Activated T-cell treated with anti-CD3 and anti-CD28 coated beads, Interleukin-2, amount 50 U/mL, for 72 hours (primary cell): ENCODE measurements around the gene RAC3. TPM values are rescaled to one million over a fixed set of nuclear protein-coding genes. Genes with fewer than 3 reads are reported as not detected.
"Not testable (repeated sequence)": the region's sequence is repeated elsewhere in the genome, so short reads cannot be mapped to it uniquely, and the experiment has no call there.

Experiments
- ATAC-seq, 2 donors: fragments of 150-1000 bp; cut with Tn5 transposase; replicated peaks in 1 of 2; 2 replicates each; pipeline ENCODE4 v1.10.0; 2021; ENCODE audit warnings: moderate library complexity in 2 of 2, mild to moderate bottlenecking in 1 of 2
- DNase-seq, 2 donors: peaks; one replicate each; pipeline ENCODE4 v3.0.0; 2021 to 2022; ENCODE audit warnings: mixed read lengths in 1 of 2
- H3K27ac Mint-ChIP-seq: one replicate; pipeline ENCODE4 v1.8.0; 2022; ENCODE audit warnings: mild to moderate bottlenecking, moderate library complexity, mixed read lengths
- H3K27me3 Mint-ChIP-seq: one replicate; pipeline ENCODE4 v1.8.0; 2022; ENCODE audit warnings: low read depth, mixed read lengths
- H3K36me3 Mint-ChIP-seq, 2 donors: one replicate each; pipeline ENCODE4 v1.8.0; 2022; ENCODE audit warnings: mixed read lengths in 2 of 2, mild to moderate bottlenecking in 1 of 2; ENCODE audit not compliant: insufficient read depth in 2 of 2
- H3K4me1 Mint-ChIP-seq: one replicate; pipeline ENCODE4 v1.8.0; 2022; ENCODE audit warnings: low read depth, mixed read lengths
- H3K4me3 Mint-ChIP-seq, 2 donors: one replicate each; pipeline ENCODE4 v1.8.0; 2022; ENCODE audit warnings: mild to moderate bottlenecking in 2 of 2, mixed read lengths in 2 of 2, moderate library complexity in 2 of 2
- H3K9me3 Mint-ChIP-seq, 2 donors: one replicate each; pipeline ENCODE4 v1.8.0; 2022; ENCODE audit warnings: mixed read lengths in 2 of 2
- total RNA-seq, 2 donors: library from RNA; stranded (reverse); gene quantifications; one replicate each; pipeline ENCODE4 v1.2.3, GENCODE V29; 2022

RAC3 gene
- total RNA-seq, 2 donors from 2014 or later: 8.5 to 13.1 TPM

DNA sequence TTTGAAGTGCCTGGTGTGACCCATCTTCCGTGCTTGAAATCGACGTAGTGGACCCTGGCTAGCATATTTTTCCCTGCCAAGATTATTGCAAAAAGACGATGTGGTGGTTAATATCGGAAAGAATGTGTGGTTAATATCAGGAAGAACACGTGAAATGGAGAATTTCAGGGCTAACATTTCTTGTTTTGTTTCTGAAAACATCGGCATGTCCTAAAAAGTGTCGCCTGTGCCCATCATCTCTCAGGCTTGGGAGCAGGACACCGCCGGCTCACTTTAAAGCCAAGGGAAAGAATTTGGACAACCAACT, 6.4 kb downstream of the RAC3 start:
- H3K36me3 Mint-ChIP-seq: no peaks in the 10 kb centered on the region
- H3K27me3 Mint-ChIP-seq: no peaks in the 10 kb centered on the region
- no peaks in the 10 kb centered on the region for H3K9me3 Mint-ChIP-seq
- no peak for DNase-seq
- H3K4me3 Mint-ChIP-seq: peak overlapping the region; percentile 86 to 89
- peaks cover 11% of the 10 kb centered on the region for H3K4me1 Mint-ChIP-seq
- H3K27ac Mint-ChIP-seq: peak overlapping the region; percentile 41
- no peak for ATAC-seq

DNA sequence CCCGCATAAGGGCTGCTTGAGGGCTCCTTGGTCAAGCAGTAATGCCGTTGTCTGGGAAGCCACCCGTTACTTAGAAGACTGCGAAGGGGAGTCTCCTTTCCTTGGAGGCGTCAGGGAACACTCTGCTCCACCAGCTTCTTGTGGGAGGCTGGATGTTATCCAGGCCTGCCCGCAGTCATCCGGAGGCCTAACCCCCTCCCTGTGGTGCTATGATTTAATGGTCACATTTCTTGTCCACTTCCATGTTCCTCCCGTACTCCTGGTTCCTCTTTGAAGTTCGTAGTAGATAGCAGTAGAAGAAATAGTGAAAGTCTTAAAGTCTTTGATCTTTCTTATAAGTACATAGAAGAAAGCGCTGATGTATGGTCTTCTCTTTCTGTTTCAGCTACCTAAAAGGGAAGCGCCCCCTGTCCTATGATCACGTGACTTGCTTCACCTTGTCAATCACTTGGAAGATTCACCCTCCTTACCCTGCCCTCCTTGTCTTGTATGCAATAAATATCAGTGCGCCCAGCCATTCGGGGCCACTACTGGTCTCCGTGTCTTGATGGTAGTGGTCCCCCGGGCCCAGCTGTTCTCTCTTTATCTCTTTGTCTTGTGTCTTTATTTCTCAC, 7.4 kb downstream of the RAC3 start:
- H3K4me3 Mint-ChIP-seq: peak overlapping the region; percentile 13 to 42
- H3K27ac Mint-ChIP-seq: not testable (repeated sequence)

DNA sequence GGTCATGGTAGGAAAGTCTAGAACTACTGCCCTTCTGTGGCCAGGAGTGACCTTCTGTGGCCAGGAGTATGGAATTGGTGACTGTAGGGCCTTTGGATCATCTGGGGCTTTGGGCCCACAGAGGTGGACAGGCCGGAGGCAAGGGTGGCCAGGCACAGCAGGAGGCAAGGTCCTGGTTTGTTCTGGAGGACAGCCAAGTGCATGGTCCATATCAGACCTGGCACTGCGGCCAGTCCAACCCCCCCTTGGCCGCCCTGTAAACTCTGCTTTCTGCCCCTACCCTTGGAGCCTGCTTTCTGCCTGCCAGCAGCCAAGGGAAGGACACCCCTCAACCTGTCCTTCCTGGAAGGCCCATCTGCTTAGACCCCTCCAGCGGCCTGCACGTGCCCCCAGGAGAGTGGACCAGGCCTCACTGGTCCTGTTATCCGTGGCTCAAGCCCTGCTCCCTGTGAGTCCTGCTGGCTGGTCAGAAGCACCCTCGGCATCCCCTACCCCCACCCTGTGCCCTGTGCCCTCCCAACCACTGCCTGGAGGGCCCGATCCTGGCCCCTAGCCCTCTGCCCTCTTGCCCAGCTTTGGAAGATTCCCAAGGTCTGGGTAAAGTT, 8.3 kb downstream of the RAC3 start:
- no peak overlapping the region for H3K4me3 Mint-ChIP-seq
- ATAC-seq (no peak), DNase-seq (no peak)
- peaks cover 8% of the 10 kb centered on the region for H3K4me1 Mint-ChIP-seq
- H3K27me3 Mint-ChIP-seq: no peaks in the 10 kb centered on the region
- H3K36me3 Mint-ChIP-seq: no peaks in the 10 kb centered on the region
- no peaks in the 10 kb centered on the region for H3K9me3 Mint-ChIP-seq
- no peak overlapping the region for H3K27ac Mint-ChIP-seq

More for the DNA sequence above, 7.4 kb downstream of the RAC3 start:
- ATAC-seq, H3K4me1 Mint-ChIP-seq, DNase-seq, H3K27me3 Mint-ChIP-seq, H3K36me3 Mint-ChIP-seq, H3K9me3 Mint-ChIP-seq: not testable (repeated sequence)

DNA sequence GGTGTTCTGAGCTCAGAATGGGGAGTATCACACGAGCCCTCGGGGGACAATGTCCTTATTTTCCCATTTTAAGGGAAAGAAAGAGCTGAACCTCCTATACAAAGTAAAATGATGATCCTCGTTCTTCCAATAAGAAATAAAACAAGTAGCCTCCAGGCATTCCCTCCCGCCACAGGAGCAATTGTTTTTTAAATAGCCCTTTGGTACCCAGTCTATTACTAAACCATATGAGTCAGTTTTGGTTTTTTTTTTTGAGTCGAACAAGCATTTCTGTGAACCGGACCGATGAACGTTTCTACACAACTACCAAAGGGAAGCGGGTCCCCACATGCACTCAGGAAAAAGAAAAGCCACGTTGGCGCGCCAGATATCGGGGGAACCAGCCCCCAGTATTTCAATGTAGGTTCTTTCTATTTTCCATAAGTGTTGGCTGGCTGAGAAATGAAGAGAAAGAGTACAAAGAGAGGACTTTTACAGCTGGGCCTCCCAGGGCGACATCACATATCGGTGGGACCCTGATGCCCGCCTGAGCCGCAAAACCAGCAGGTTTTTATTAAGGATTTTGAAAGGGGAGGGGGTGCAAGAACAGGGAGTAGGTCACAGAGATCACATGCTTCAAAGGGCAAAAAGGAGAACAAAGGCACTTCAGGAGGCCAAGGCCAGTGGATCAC, 9.8 kb downstream of the RAC3 start:
- DNase-seq: no peak
- Mint-ChIP-seq H3K4me1 (peaks cover 8% of the 10 kb centered on the region), H3K9me3 (no peaks in the 10 kb centered on the region), H3K4me3 (no peak overlapping the region), H3K27ac (no peak overlapping the region), H3K36me3 (no peaks in the 10 kb centered on the region), H3K27me3 (no peaks in the 10 kb centered on the region)
- no peak for ATAC-seq

DNA sequence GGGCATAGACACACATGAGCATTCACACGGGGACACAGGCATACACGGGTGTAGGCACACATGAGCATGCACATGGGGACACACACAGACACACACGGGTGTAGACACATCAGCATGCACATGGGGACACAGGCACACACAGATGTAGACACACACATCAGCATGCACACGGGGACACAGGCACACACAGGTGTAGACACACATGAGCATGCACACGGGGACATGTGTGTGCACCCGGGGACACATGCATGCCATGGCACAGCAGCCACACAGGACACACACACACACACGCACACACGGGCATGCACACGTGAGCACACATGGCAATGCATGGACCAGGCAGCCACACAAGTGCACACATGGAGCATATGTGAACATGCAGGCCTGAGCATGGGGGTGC, 11.2 kb downstream of the RAC3 start:
- H3K4me3 Mint-ChIP-seq: no peak overlapping the region
- DNase-seq: no peak
- no peak overlapping the region for H3K27ac Mint-ChIP-seq
- ATAC-seq: no peak
- peaks cover 7% of the 10 kb centered on the region for H3K4me1 Mint-ChIP-seq
- no peaks in the 10 kb centered on the region for H3K9me3 Mint-ChIP-seq
- no peaks in the 10 kb centered on the region for H3K36me3 Mint-ChIP-seq
- H3K27me3 Mint-ChIP-seq: no peaks in the 10 kb centered on the region

DNA sequence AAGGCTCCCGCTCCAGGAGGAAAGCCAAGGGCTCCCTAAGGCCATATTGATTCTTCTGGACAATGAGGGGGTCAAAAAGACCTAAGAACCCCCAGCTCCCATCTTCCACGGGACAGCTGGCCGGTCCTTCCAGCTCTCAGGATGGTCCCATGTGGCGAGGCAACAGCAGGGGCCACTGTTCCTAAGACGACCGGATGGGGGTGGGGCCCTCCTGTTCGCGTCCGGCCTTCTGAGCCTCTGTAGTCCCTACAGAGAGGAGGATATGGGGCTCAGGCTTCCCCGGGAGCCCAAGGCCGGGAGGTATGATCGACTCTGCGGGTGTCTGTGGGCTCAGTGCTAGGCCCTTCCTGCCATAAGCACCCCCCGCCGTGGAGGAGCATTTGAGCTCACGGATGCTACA, 12.0 kb downstream of the RAC3 start:
- Mint-ChIP-seq H3K27me3 (no peaks in the 10 kb centered on the region), H3K9me3 (no peaks in the 10 kb centered on the region), H3K27ac (no peak overlapping the region), H3K4me1 (no peaks in the 10 kb centered on the region), H3K4me3 (no peak overlapping the region), H3K36me3 (no peaks in the 10 kb centered on the region)
- DNase-seq (no peak), ATAC-seq (no peak)

DNA sequence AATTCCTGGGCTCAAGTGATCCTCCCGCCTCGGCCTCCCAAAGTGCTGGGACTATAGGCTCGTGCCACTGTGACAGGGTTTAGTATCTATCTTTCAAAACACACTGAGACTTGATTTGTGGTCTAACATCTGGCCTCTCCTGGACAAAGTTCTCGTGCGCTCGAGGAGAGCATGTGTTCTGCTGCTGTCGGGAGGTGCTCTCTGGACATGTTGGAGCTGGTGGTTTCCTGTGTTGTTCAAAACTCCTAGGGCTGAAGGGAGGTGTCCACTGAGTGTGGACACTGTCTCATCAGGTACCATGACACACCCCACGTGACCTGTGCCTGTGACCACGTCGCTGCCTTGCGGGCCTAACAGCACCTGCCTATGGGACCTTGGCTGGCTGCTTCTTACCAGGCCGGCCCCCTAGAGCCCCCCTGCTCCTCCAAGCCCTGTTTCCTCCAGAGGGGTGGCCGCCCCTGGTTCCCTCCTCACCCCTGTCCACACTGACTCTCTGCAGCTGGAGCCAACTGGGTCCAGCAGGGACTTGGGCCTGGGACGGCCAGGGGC, 14.5 kb downstream of the RAC3 start:
- no peak for DNase-seq
- no peaks in the 10 kb centered on the region for H3K27me3 Mint-ChIP-seq
- no peaks in the 10 kb centered on the region for H3K9me3 Mint-ChIP-seq
- no peak overlapping the region for H3K27ac Mint-ChIP-seq
- no peak for ATAC-seq
- no peak overlapping the region for H3K4me3 Mint-ChIP-seq
- H3K36me3 Mint-ChIP-seq: no peaks in the 10 kb centered on the region
- peaks cover 7% of the 10 kb centered on the region for H3K4me1 Mint-ChIP-seq

DNA sequence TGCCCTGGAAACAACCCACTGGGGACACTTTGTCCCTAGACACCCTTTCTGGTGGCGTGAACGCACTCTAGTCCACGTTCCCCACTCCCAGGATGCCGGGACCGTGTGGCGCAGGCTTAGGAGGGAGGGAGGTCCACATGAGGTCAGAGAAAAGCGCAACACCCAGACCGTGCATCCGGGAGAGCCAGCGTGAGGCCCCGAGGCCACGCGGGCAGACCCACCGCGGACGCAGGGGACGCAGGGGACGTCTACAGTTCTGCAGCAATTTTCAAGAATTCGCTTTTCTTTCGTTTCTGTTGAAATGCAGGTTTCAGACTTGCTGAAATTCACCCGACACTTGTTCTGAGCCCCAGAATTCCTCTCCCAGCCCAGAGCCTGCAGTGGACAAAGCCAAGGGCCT, 15.4 kb downstream of the RAC3 start:
- no peak overlapping the region for H3K27ac Mint-ChIP-seq
- peaks cover 7% of the 10 kb centered on the region for H3K4me1 Mint-ChIP-seq
- no peaks in the 10 kb centered on the region for H3K36me3 Mint-ChIP-seq
- no peaks in the 10 kb centered on the region for H3K9me3 Mint-ChIP-seq
- ATAC-seq: no peak
- H3K27me3 Mint-ChIP-seq: no peaks in the 10 kb centered on the region
- no peak for DNase-seq
- H3K4me3 Mint-ChIP-seq: no peak overlapping the region

DNA sequence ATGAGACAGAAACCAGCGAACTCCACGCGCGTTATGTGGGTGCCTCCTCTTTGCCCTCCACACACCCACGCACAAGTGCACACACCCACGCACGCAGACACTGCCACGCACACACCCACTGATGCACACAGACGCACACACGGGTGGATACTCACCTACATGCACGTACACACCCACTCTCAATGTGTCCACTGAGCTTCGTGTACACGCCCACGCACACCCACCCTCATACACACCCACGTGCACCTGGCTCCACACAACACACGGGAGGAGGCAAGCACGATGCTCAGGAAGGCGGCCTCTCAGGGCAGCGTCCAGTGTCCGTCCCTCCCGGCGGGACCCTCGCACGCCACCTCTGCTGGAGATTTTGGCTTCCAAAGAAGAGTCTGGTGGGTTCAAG, 15.9 kb downstream of the RAC3 start:
- H3K4me1 Mint-ChIP-seq: peaks cover 7% of the 10 kb centered on the region
- H3K9me3 Mint-ChIP-seq: no peaks in the 10 kb centered on the region
- no peak overlapping the region for H3K27ac Mint-ChIP-seq
- H3K36me3 Mint-ChIP-seq: no peaks in the 10 kb centered on the region
- H3K27me3 Mint-ChIP-seq: no peaks in the 10 kb centered on the region
- DNase-seq (no peak), ATAC-seq (no peak)
- no peak overlapping the region for H3K4me3 Mint-ChIP-seq

DNA sequence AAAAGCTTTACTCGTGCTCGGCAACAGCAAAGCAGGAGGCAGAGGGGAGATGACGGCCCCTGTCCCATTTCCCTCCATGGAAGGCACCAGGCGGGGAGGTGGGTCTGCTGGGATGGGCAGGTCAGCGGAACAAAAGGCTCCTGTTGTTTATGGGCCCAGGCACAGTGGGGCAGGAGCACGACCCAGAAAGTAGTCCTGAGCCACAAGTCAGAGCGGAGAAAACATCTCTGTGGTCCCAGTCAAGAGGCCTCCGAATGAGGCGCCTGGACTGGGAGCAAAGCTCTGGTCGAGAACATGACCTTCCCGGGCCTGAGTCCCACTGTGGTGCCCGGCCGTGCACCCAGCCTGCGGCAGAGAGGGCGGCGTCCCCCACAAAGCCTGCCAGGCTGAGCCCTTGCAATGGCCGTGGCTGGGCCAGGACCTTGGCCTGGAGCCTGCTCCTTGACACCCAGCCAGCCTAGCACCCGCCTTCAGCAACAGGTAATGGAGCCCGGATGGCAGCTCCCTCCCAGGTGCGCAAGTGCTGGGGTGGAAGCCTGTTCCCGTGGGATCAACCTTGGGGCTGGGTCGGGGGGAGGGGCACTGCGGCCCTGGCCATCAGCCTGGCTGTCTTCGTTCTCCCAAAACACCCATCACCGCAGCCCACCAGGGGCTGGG, 16.6 kb downstream of the RAC3 start:
- Mint-ChIP-seq H3K9me3 (no peaks in the 10 kb centered on the region), H3K4me3 (no peak overlapping the region), H3K36me3 (no peaks in the 10 kb centered on the region), H3K27ac (no peak overlapping the region), H3K27me3 (no peaks in the 10 kb centered on the region), H3K4me1 (peaks cover 12% of the 10 kb centered on the region)
- ATAC-seq (no peak), DNase-seq (no peak)

DNA sequence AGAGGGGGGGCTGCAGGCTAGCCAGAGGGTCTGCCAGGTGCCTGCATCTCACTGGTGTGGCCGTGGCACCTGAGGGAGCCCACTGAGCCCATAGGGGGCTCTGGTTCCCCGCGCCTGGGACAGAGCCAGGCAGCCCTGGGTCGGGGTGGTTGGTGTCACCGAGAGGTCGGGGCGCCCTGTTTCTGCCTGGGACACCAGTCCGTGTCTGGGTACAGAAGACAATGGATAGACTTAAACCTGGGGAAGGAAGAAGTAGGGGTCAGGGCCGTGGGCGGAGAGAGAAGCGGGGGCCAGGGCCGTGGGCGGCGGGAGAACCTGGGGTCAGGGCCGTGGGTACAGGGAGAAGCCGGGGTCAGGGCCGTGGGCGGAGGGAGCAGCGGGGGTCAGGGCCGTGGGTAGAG, 17.1 kb downstream of the RAC3 start:
- Mint-ChIP-seq H3K4me1 (peaks cover 17% of the 10 kb centered on the region), H3K27ac (no peak overlapping the region), H3K36me3 (no peaks in the 10 kb centered on the region), H3K4me3 (peak overlapping the region in 1 of 2 donors; percentile 44), H3K27me3 (no peaks in the 10 kb centered on the region), H3K9me3 (no peaks in the 10 kb centered on the region)
- ATAC-seq (no peak), DNase-seq (no peak)

DNA sequence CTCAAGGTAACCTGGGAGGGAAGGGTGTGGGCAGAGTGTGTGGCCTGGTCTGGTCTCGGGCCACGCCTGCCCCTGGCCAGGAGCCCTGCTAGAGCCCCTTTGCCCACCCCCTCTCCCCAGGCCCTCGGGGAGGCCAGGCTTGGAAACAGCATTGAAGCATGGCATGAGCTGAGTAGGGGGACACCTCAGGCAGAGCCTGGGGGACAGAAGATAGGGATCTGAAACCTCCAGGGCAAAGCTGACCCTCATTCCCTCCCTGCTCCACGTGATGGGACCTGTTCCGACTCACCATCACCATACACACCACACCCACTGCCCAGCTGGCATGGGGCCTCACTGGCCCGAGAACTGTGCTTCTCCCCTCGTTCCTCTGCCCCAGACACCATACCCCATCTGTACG, 17.6 kb downstream of the RAC3 start:
- Mint-ChIP-seq H3K4me1 (peaks cover 20% of the 10 kb centered on the region), H3K27me3 (no peaks in the 10 kb centered on the region), H3K36me3 (no peaks in the 10 kb centered on the region), H3K27ac (no peak overlapping the region), H3K4me3 (peak overlapping the region in 1 of 2 donors; percentile 10), H3K9me3 (no peaks in the 10 kb centered on the region)
- DNase-seq: no peak
- ATAC-seq: no peak

DNA sequence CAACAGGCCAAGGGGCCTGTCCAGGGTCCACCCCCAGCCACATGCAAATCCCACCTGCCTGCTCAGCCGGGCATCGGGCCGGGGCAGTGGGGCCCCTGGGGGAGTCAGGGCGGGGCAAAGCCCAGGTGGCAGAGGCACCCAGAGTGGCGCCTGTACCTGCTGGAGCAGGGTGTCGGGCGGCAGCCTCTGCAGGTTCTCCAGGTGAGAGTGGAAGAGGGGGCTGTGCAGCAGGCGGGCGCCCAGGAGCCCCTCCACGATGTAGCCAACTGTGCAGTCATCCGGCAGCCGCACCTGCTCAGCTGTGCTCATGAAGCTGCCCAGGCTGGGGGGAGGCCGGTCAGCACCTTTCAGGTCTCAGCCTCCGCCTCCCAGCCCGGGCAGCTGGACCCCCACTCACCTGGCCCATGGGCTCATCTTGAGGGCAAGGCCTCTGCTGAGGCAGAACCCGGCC, 18.1 kb downstream of the RAC3 start:
- no peak overlapping the region for H3K4me3 Mint-ChIP-seq
- H3K27me3 Mint-ChIP-seq: no peaks in the 10 kb centered on the region
- no peak for ATAC-seq

More for the DNA sequence above, 18.1 kb downstream of the RAC3 start:
- Mint-ChIP-seq H3K4me1 (peaks cover 20% of the 10 kb centered on the region), H3K9me3 (no peaks in the 10 kb centered on the region), H3K36me3 (no peaks in the 10 kb centered on the region), H3K27ac (no peak overlapping the region)
- no peak for DNase-seq
